NAMALWA (cell line): ENCODE results near the gene FNDC11.
"Not testable (repeated sequence)": the region's sequence is repeated elsewhere in the genome, so short reads cannot be mapped to it uniquely, and the experiment has no call there.

Experiments
- DNase-seq: peaks from one replicate; pipeline ENCODE4 v3.0.0-alpha.2; 2015; ENCODE audit warnings: low spot score

Gene FNDC11

GRCh38 chr20:63567386-63568169 lies 13.6 kb downstream of the FNDC11 start:
- peak; percentile 55 for DNase-seq

- DNase-seq = no peak
These were observed 14.4 kb downstream of the FNDC11 start for GRCh38 chr20:63568170-63568981.

- DNase-seq = no peak
These were observed 15.3 kb downstream of the FNDC11 start for GRCh38 chr20:63568986-63569949.

- DNase-seq = no peak
These were observed 16.5 kb downstream of the FNDC11 start for GRCh38 chr20:63570281-63571086.

GRCh38 chr20:63571087-63571478 lies 17.1 kb downstream of the FNDC11 start:
- not testable (repeated sequence) for DNase-seq

GRCh38 chr20:63572071-63572787 lies 18.3 kb downstream of the FNDC11 start:
- DNase-seq = no peak

GRCh38 chr20:63572788-63573646 lies 19.1 kb downstream of the FNDC11 start:
- DNase-seq = no peak

GRCh38 chr20:63573647-63574131 lies 19.7 kb downstream of the FNDC11 start:
- peak; percentile 36 for DNase-seq

- peak; percentile 71 for DNase-seq
These were observed 20.3 kb downstream of the FNDC11 start, which contains the start of gene HELZ2 for GRCh38 chr20:63574156-63574828. HELZ2 (minus strand) TSS chr20:63574239; CDS start chr20:63572385, 1,854 bp downstream.

- no peak for DNase-seq
These were observed 21.1 kb downstream of the FNDC11 start for GRCh38 chr20:63574829-63575743.

- no peak for DNase-seq
These were observed 22.4 kb downstream of the FNDC11 start for GRCh38 chr20:63576311-63576710.

GRCh38 chr20:63577317-63577894 lies 23.4 kb downstream of the FNDC11 start:
- DNase-seq = no peak

GRCh38 chr20:63578224-63579016 lies 24.5 kb downstream of the FNDC11 start:
- DNase-seq = no peak

- DNase-seq = no peak
These were observed 25.2 kb downstream of the FNDC11 start for GRCh38 chr20:63579017-63579694.

GRCh38 chr20:63580796-63581461 lies 27.0 kb downstream of the FNDC11 start:
- DNase-seq = peak; percentile 71
